HepG2 (cell line): ENCODE results near the gene NFS1. TPM values are rescaled to one million over a fixed set of nuclear protein-coding genes. Genes with fewer than 3 reads are reported as not detected.

Experiments used
- GABPB1 ChIP-seq: IDR thresholded peaks from 2 replicates; pipeline ENCODE4 v1.6.1; 2016; ENCODE audit warnings: mild to moderate bottlenecking, missing genetic modification reagents, moderate library complexity, missing compliant biosample characterization
- JUND ChIP-seq: sonication (generic); formaldehyde crosslinking; IDR thresholded peaks from 2 replicates; pipeline ENCODE4 v1.8.0; 2022; ENCODE audit warnings: mild to moderate bottlenecking, missing genetic modification reagents
- MAZ ChIP-seq, 2 experiments: sonication (generic) in 1 of 2; formaldehyde crosslinking in 1 of 2; IDR thresholded peaks; 2 replicates each; pipeline versions ENCODE4 v1.5.0 to v1.6.1; 2012 to 2020; ENCODE audit warnings: low read depth in 2 of 2, mild to moderate bottlenecking in 2 of 2, borderline replicate concordance in 1 of 2, improper control_type of control experiment in 1 of 2, low read length in 1 of 2, missing genetic modification reagents in 1 of 2, moderate library complexity in 1 of 2
- MED13 ChIP-seq: sonication (generic); formaldehyde crosslinking; IDR thresholded peaks from 2 replicates; pipeline ENCODE4 v1.5.0; 2020; ENCODE audit warnings: missing genetic modification reagents
- PHF21A ChIP-seq: sonication (generic); formaldehyde crosslinking; IDR thresholded peaks from 2 replicates; pipeline ENCODE4 v1.5.0; 2020; ENCODE audit warnings: mild to moderate bottlenecking, missing genetic modification reagents
- TRIM24 ChIP-seq: sonication (generic); formaldehyde crosslinking; IDR thresholded peaks from 2 replicates; pipeline ENCODE4 v1.8.0; 2022; ENCODE audit warnings: mild to moderate bottlenecking, missing genetic modification reagents
- ZC3H13 ChIP-seq: sonication (generic); formaldehyde crosslinking; IDR thresholded peaks from 2 replicates; pipeline ENCODE4 v1.8.1; 2023; ENCODE audit warnings: mild to moderate bottlenecking, missing genetic modification reagents, moderate library complexity
- ZEB1 ChIP-seq: IDR thresholded peaks from 2 replicates; pipeline ENCODE4 v1.6.1; 2012; ENCODE audit warnings: mild to moderate bottlenecking, low read depth, inconsistent platforms; ENCODE audit not compliant: insufficient replicate concordance
- ZNF343 ChIP-seq: sonication (generic); formaldehyde crosslinking; IDR thresholded peaks from 2 replicates; pipeline ENCODE4 v1.4.0; 2020; ENCODE audit warnings: mild to moderate bottlenecking, missing genetic modification reagents
- ZNF570 ChIP-seq: sonication (generic); formaldehyde crosslinking; IDR thresholded peaks from 2 replicates; pipeline ENCODE4 v1.4.0; 2020; ENCODE audit warnings: mild to moderate bottlenecking, missing genetic modification reagents, borderline replicate concordance
- ZNF780A ChIP-seq: sonication (generic); formaldehyde crosslinking; IDR thresholded peaks from 2 replicates; pipeline ENCODE4 v1.8.0; 2022; ENCODE audit warnings: mild to moderate bottlenecking, missing genetic modification reagents, moderate library complexity
- polyA plus RNA-seq, 8 experiments: library from polyadenylated mRNA; depleted of rRNA in 3 of 8; stranded (reverse) in 7 of 8; unstranded in 1 of 8; fragments of >200 nt; fragmentation: Illumina TruSeq in 4 of 8; extraction: Trizol in 4 of 8; gene quantifications; 2 replicates each; pipeline versions ENCODE4 v1.2.1 to v1.2.3, GENCODE V29; 2011 to 2016; ENCODE audit warnings: low read depth in 4 of 8, missing spikeins in 1 of 8, mixed read lengths in 1 of 8; ENCODE audit not compliant: insufficient read depth in 1 of 8
- total RNA-seq, 5 experiments: library from RNA; depleted of rRNA; stranded (reverse); fragments of >200 nt; fragmentation: Illumina TruSeq; extraction: Trizol; gene quantifications; 2 replicates each; pipeline ENCODE4 v1.2.3, GENCODE V29; 2016; ENCODE audit warnings: low read depth in 1 of 5
- TF ChIP-seq, protein P1 (sequence below): sonication (generic); formaldehyde crosslinking; IDR thresholded peaks from 2 replicates; pipeline ENCODE4 v1.4.0; 2020; ENCODE audit warnings: missing genetic modification reagents
- TF ChIP-seq, protein P2 (sequence below): sonication (generic); formaldehyde crosslinking; IDR thresholded peaks from 2 replicates; pipeline ENCODE4 v1.4.0; 2020; ENCODE audit warnings: missing genetic modification reagents
- TF ChIP-seq, protein P3 (sequence below): sonication (generic); formaldehyde crosslinking; IDR thresholded peaks from 2 replicates; pipeline ENCODE4 v1.8.0; 2022; ENCODE audit warnings: missing genetic modification reagents, mild to moderate bottlenecking, borderline replicate concordance
- TF ChIP-seq, protein P4 (sequence below): sonication (generic); formaldehyde crosslinking; IDR thresholded peaks from 2 replicates; pipeline ENCODE4 v1.8.0; 2023; ENCODE audit warnings: mild to moderate bottlenecking, missing genetic modification reagents
- TF ChIP-seq, protein P5 (sequence below): IDR thresholded peaks from 2 replicates; pipeline ENCODE4 v1.6.1; 2016; ENCODE audit warnings: low read depth, control low read depth
- TF ChIP-seq, protein P6 (sequence below): sonication (generic); formaldehyde crosslinking; IDR thresholded peaks from 2 replicates; pipeline ENCODE4 v1.8.1; 2022; ENCODE audit warnings: mild to moderate bottlenecking, missing genetic modification reagents

Gene NFS1
- total and polyA plus RNA-seq, 2 of the 13 experiments (the other 11 are each of a cell fraction or from before 2014, with no cell fraction given): 65.9 to 88.1 TPM

DNA sequence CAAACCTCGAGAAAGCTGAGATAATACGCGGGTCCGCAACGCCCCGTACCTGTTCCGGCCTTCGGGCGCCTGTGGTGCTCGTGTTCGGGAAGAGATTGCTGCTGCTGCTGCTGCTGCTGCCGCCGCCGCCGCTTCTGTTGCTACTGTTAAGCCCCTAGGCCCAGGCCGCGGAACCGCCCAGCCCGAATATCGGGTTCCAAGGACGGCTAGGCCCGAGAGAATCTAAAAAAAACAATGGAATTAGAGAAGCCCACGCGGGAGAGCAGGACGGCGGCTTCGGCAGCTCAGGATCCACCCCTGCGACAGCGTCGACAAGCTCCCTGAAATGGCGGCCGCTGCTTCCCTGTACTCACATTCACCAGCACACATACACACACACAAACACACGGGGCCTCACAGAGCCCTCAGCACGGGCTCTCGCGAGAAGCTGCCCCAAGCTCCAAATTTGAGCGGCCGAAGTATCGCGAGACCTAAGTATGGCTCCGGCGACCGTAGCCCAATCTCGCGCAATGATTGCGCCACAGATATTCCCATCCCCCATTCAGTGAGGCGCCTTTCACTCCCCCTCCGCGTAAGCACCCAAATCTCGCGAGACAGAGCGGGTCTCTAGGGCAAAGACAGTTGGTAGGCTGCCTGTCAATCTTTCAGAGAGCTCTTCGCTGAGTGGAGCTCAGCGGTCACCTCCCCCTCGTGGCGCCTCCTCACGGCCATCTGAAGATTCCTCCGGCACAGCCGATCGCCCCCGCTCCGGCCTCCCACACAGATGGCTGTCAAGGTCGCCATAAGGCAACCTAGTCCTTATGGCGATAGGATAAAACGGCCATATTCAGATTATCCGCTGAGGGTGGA lies 43.0 kb upstream of the NFS1 start, which contains the start of gene RBM39 (continued):
- TF ChIP-seq, protein P1, sequence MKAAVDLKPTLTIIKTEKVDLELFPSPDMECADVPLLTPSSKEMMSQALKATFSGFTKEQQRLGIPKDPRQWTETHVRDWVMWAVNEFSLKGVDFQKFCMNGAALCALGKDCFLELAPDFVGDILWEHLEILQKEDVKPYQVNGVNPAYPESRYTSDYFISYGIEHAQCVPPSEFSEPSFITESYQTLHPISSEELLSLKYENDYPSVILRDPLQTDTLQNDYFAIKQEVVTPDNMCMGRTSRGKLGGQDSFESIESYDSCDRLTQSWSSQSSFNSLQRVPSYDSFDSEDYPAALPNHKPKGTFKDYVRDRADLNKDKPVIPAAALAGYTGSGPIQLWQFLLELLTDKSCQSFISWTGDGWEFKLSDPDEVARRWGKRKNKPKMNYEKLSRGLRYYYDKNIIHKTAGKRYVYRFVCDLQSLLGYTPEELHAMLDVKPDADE (CRISPR knock-in tag): peak; percentile 93; the same call in 1 of the 2 replicates
- TF ChIP-seq, protein P2, sequence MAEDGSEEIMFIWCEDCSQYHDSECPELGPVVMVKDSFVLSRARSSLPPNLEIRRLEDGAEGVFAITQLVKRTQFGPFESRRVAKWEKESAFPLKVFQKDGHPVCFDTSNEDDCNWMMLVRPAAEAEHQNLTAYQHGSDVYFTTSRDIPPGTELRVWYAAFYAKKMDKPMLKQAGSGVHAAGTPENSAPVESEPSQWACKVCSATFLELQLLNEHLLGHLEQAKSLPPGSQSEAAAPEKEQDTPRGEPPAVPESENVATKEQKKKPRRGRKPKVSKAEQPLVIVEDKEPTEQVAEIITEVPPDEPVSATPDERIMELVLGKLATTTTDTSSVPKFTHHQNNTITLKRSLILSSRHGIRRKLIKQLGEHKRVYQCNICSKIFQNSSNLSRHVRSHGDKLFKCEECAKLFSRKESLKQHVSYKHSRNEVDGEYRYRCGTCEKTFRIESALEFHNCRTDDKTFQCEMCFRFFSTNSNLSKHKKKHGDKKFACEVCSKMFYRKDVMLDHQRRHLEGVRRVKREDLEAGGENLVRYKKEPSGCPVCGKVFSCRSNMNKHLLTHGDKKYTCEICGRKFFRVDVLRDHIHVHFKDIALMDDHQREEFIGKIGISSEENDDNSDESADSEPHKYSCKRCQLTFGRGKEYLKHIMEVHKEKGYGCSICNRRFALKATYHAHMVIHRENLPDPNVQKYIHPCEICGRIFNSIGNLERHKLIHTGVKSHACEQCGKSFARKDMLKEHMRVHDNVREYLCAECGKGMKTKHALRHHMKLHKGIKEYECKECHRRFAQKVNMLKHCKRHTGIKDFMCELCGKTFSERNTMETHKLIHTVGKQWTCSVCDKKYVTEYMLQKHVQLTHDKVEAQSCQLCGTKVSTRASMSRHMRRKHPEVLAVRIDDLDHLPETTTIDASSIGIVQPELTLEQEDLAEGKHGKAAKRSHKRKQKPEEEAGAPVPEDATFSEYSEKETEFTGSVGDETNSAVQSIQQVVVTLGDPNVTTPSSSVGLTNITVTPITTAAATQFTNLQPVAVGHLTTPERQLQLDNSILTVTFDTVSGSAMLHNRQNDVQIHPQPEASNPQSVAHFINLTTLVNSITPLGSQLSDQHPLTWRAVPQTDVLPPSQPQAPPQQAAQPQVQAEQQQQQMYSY (CRISPR knock-in tag): peak; percentile 81
- TF ChIP-seq TRIM24 (CRISPR knock-in tag) (no peak), MED13 (peak; percentile 96), ZC3H13 (peak; percentile 95), PHF21A (CRISPR knock-in tag) (peak; percentile 99), MAZ (IDR thresholded peaks at IDR 0.05; ENCODE audit: borderline replicate concordance, low read depth, low read length) (peak; percentile 100), MAZ (CRISPR knock-in tag; IDR thresholded peaks at IDR 0.05; ENCODE audit: low read depth) (peak; percentile 99), JUND (CRISPR knock-in tag) (peak; percentile 73), ZNF570 (CRISPR knock-in tag) (peak; percentile 80), GABPB1 (CRISPR knock-in tag) (peak; percentile 90), ZEB1 (peak; percentile 58), ZNF343 (CRISPR knock-in tag) (peak; percentile 91), ZNF780A (CRISPR knock-in tag) (0 out of 2 replicates have a peak, but pooled peaks have one; percentile 96)
- TF ChIP-seq, protein P3, sequence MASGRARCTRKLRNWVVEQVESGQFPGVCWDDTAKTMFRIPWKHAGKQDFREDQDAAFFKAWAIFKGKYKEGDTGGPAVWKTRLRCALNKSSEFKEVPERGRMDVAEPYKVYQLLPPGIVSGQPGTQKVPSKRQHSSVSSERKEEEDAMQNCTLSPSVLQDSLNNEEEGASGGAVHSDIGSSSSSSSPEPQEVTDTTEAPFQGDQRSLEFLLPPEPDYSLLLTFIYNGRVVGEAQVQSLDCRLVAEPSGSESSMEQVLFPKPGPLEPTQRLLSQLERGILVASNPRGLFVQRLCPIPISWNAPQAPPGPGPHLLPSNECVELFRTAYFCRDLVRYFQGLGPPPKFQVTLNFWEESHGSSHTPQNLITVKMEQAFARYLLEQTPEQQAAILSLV (CRISPR knock-in tag): peak; percentile 92
- TF ChIP-seq, protein P4, sequence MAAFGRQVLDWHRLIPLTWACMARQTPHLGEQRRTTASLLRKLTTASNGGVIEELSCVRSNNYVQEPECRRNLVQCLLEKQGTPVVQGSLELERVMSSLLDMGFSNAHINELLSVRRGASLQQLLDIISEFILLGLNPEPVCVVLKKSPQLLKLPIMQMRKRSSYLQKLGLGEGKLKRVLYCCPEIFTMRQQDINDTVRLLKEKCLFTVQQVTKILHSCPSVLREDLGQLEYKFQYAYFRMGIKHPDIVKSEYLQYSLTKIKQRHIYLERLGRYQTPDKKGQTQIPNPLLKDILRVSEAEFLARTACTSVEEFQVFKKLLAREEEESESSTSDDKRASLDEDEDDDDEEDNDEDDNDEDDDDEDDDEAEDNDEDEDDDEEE (CRISPR knock-in tag): peak; percentile 99
- TF ChIP-seq, protein P5, sequence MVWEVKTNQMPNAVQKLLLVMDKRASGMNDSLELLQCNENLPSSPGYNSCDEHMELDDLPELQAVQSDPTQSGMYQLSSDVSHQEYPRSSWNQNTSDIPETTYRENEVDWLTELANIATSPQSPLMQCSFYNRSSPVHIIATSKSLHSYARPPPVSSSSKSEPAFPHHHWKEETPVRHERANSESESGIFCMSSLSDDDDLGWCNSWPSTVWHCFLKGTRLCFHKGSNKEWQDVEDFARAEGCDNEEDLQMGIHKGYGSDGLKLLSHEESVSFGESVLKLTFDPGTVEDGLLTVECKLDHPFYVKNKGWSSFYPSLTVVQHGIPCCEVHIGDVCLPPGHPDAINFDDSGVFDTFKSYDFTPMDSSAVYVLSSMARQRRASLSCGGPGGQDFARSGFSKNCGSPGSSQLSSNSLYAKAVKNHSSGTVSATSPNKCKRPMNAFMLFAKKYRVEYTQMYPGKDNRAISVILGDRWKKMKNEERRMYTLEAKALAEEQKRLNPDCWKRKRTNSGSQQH (CRISPR knock-in tag): peak; percentile 83
- TF ChIP-seq, protein P6, sequence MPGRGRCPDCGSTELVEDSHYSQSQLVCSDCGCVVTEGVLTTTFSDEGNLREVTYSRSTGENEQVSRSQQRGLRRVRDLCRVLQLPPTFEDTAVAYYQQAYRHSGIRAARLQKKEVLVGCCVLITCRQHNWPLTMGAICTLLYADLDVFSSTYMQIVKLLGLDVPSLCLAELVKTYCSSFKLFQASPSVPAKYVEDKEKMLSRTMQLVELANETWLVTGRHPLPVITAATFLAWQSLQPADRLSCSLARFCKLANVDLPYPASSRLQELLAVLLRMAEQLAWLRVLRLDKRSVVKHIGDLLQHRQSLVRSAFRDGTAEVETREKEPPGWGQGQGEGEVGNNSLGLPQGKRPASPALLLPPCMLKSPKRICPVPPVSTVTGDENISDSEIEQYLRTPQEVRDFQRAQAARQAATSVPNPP (CRISPR knock-in tag): peak; percentile 99
